ENCODE measurements around the gene NTN5.

DNA sequence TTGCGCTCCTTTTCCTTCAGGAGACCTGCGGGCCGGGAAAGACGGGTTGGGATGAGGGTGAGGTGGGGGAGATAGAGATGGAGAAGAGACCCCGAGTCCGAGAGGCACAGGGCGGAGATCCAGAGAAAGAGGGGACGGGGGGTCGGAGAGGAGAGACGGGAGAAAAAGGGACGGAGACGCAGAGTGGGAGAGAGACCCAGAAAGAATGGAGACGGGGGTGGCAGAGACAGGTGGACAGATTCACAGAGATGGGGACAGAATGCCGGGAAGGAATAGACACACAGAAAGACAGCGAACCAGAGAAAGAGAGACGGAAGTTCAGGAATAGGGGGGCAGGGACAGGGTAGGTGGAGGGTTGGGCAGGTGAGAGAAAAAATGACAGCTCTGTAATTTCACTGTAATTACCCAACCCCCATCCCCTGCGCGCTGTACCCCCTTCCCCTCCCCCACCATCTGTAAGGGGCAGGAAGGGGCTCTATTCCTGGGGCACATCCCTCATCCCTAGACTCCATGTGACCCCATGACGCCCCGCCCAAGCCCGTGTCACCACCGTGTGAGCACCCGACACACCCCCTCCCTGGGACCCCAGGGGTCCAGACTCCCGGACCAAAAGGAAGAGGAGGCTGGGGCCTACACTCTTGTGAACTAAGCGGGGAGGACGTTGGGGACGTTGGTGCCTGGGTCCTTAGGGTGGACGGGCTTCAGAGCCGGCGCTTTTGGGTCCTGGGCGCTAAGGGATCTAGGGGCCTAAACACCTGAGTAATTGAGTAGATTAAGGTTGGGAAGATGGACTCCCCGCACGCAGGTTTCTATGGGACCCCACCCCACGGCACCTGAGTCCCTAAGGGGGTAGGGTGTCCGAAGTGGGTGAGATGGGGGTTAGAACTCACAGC lies 36.6 kb downstream of the NTN5 start:
- TF ChIP-seq, protein P1, sequence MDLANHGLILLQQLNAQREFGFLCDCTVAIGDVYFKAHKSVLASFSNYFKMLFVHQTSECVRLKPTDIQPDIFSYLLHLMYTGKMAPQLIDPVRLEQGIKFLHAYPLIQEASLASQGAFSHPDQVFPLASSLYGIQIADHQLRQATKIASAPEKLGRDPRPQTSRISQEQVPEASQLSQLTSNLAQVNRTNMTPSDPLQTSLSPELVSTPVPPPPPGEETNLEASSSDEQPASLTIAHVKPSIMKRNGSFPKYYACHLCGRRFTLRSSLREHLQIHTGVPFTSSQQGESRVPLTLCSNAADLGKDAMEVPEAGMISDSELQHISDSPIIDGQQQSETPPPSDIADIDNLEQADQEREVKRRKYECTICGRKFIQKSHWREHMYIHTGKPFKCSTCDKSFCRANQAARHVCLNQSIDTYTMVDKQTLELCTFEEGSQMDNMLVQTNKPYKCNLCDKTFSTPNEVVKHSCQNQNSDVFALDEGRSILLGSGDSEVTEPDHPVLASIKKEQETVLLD (IDR thresholded peaks at IDR 0.05) = 0 out of 2 replicates have a peak, but pooled peaks have one; percentile 44
- TF ChIP-seq ZKSCAN8 (CRISPR knock-in tag; IDR thresholded peaks at IDR 0.05) = no peak
- TF ChIP-seq CHD2 (IDR thresholded peaks at IDR 0.05; ENCODE audit: low read depth, low read length) = no peak
- TF ChIP-seq ZBTB49 (CRISPR knock-in tag; IDR thresholded peaks at IDR 0.05; ENCODE audit: borderline replicate concordance) = no peak
- TF ChIP-seq POLR2AphosphoS5 (IDR thresholded peaks at IDR 0.05; ENCODE audit: control insufficient read depth, insufficient read depth, low read depth, low read length) = no peak
- TF ChIP-seq EP300 (IDR thresholded peaks at IDR 0.05; ENCODE audit: low read length) = no peak
